RWPE2 (cell line): ENCODE data around the gene RBMS1.
A peak's percentile ranks its signal among the peaks of the same experiment; 100 is the strongest.

Experiments
- ATAC-seq: fragments of 200-7000 bp; cut with Tn5 transposase; 3 replicates; pipeline ENCODE4 v1.9.1; 2021; ENCODE audit warnings: low read depth
- DNase-seq: peaks from one replicate; pipeline ENCODE4 v3.0.0-alpha.2; 2020; ENCODE audit warnings: low spot score
- H3K27ac ChIP-seq: fragments of 450-650 bp; 2 replicates; pipeline ENCODE4 v1.5.1; 2017; ENCODE audit warnings: mild to moderate bottlenecking; ENCODE audit not compliant: poor library complexity, severe bottlenecking
- H3K27me3 ChIP-seq: fragments of 250-450 bp; sonication (Bioruptor Pico); 2 replicates; pipeline ENCODE4 v1.5.1; 2021; ENCODE audit warnings: mild to moderate bottlenecking, moderate library complexity; ENCODE audit not compliant: insufficient read depth, poor library complexity, severe bottlenecking
- H3K36me3 ChIP-seq: fragments of 250-450 bp; sonication (Bioruptor Pico); 2 replicates; pipeline ENCODE4 v1.5.1; 2020; ENCODE audit warnings: low read depth, mild to moderate bottlenecking, moderate library complexity
- H3K4me1 ChIP-seq: fragments of 250-450 bp; sonication (Bioruptor Pico); 2 replicates; pipeline ENCODE4 v1.5.1; 2021; ENCODE audit warnings: mild to moderate bottlenecking, moderate library complexity; ENCODE audit not compliant: insufficient read depth, poor library complexity, severe bottlenecking
- H3K4me3 ChIP-seq: fragments of 250-450 bp; sonication (Bioruptor Pico); 2 replicates; pipeline ENCODE4 v1.5.1; 2021; ENCODE audit warnings: mild to moderate bottlenecking, moderate library complexity; ENCODE audit not compliant: severe bottlenecking
- H3K9me3 ChIP-seq: fragments of 250-450 bp; sonication (Bioruptor Pico); 2 replicates; pipeline ENCODE4 v1.5.1; 2021; ENCODE audit warnings: mild to moderate bottlenecking, moderate library complexity; ENCODE audit not compliant: severe bottlenecking
- TF ChIP-seq, protein P1 (sequence below): fragments of 450-650 bp; IDR thresholded peaks from one replicate; pipeline ENCODE4 v1.5.1; 2017; ENCODE audit warnings: mild to moderate bottlenecking, moderate library complexity; ENCODE audit not compliant: poor library complexity, severe bottlenecking

The RBMS1 gene

DNA sequence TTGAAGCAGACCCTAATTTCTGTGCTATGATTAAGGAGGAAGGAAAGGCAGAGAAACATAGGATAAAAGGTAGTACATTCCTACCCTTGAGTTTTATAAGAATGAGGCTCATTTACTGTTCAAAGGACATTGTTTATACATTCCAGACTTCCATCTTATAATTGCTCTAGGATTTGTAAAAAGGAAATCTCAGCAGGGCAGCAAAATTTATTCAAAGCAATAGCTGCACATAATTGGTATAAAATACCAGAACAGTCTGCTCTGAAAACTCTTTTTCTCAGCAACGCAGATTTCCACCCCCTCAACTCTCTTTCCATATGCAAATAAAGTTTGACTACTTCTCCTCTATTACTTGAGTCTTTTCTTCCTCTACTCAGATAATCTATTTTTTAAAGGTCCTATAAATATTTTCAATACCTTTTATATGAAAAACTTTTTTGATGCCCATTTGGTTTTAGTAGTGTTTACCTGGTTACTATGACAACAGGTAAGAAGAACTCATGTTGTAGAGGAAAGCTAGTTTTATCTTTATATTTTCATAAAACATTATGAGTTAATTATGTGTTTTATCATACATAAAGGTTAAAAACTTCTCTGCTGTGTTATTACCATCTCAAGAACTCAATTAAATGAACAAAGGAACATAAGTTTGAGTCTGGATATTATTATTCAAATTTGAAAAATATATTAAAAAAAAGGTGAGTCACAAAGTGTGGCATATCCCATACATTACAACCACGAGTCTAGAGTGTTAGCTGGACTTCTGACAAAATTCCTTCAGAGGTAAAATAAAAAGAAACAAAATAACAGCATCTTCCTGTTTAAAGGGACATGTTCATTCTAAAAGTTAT, 19.9 kb downstream of the RBMS1 start:
- Histone ChIP-seq H3K9me3 (no peaks in the 10 kb centered on the region), H3K36me3 (no peaks in the 10 kb centered on the region; the same call in 1 of the 2 replicates), H3K27ac (peak overlapping the region; percentile 45), H3K27me3 (no peaks in the 10 kb centered on the region), H3K4me1 (peaks cover 30% of the 10 kb centered on the region), H3K4me3 (no peak overlapping the region)
- TF ChIP-seq, protein P1, sequence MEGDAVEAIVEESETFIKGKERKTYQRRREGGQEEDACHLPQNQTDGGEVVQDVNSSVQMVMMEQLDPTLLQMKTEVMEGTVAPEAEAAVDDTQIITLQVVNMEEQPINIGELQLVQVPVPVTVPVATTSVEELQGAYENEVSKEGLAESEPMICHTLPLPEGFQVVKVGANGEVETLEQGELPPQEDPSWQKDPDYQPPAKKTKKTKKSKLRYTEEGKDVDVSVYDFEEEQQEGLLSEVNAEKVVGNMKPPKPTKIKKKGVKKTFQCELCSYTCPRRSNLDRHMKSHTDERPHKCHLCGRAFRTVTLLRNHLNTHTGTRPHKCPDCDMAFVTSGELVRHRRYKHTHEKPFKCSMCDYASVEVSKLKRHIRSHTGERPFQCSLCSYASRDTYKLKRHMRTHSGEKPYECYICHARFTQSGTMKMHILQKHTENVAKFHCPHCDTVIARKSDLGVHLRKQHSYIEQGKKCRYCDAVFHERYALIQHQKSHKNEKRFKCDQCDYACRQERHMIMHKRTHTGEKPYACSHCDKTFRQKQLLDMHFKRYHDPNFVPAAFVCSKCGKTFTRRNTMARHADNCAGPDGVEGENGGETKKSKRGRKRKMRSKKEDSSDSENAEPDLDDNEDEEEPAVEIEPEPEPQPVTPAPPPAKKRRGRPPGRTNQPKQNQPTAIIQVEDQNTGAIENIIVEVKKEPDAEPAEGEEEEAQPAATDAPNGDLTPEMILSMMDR: no peak
- DNase-seq: no peak
- peak; percentile 58; the same call in 2 of the 3 replicates for ATAC-seq

DNA sequence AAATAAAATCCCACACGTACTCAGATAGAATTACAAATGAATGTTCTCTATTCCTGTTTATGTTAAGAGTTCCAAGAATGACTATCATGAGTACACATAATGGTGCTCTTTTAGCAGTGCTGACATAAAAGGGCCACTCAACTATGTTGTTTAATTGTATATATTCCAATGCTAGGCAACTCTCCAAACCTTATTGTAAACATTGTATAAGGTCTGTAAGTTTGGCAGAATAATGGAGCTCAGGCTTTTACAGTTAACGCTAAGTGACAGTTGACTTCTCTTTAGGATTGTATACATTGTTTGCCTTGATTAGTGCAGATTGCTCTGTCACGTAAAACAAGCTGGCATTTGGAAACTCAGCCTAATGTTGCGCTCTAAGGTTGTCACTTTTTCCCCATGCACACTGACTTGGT, 20.8 kb downstream of the RBMS1 start:
- Histone ChIP-seq H3K36me3 (no peaks in the 10 kb centered on the region; the same call in 1 of the 2 replicates), H3K27me3 (no peaks in the 10 kb centered on the region), H3K4me3 (no peak overlapping the region), H3K4me1 (peaks cover 30% of the 10 kb centered on the region), H3K27ac (no peak overlapping the region), H3K9me3 (no peaks in the 10 kb centered on the region)
- TF ChIP-seq, protein P1: no peak
- ATAC-seq (no peak), DNase-seq (no peak)

DNA sequence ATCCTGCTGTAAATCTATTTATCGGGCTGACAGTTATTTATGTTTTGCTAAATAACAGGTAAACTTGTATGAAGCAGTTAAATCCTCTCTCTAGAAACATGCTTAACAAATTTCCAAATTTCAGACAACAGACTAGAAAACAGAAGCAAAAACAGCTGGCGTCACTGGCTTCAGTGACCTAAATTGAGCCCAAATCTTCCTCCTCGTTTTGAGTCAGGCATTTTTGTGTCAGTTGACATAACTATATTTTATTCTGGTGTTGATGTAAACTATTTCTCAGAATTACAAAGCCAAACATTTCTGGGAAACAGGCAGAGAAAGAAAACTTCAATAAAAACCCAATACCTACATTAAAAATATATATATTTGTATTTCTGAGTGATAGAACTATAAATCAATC, 21.7 kb downstream of the RBMS1 start:
- Histone ChIP-seq H3K36me3 (no peaks in the 10 kb centered on the region), H3K27ac (no peak overlapping the region), H3K27me3 (no peaks in the 10 kb centered on the region), H3K4me1 (peaks cover 30% of the 10 kb centered on the region), H3K4me3 (no peak overlapping the region), H3K9me3 (no peaks in the 10 kb centered on the region)
- TF ChIP-seq, protein P1: no peak
- DNase-seq (no peak), ATAC-seq (no peak)

DNA sequence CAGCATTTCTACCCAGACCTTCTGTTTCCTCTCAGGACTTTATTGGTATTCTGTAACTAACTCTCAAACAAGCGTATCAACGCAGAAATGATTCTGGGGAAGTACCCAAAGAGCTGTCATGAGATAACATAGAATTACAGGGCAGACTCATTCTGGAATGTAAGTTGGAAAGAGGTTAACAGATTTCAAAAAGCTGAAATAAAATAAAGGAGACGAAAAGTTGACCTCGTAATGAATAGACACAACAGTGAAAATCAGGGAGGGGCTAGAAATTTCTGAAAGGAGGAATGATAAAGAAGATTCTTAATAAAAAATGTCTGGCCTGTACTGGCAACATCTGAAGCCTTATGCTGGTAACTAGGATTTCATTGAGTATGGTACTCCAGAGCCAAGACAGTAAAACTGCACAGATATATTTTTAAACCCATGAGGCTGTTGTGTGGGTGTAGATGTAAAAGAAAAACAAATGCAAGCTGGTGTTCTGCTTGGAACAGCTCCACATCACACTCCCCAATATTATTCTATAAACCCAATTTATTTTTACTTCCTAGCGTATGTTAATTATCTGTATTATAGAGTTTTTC, 23.9 kb downstream of the RBMS1 start:
- H3K27ac ChIP-seq: no peak overlapping the region
- DNase-seq (no peak), ATAC-seq (no peak)
- TF ChIP-seq, protein P1: no peak
- no peaks in the 10 kb centered on the region for H3K9me3 ChIP-seq
- no peak overlapping the region for H3K4me3 ChIP-seq
- peaks cover 27% of the 10 kb centered on the region for H3K4me1 ChIP-seq
- no peaks in the 10 kb centered on the region; the same call in 1 of the 2 replicates for H3K36me3 ChIP-seq
- H3K27me3 ChIP-seq: no peaks in the 10 kb centered on the region
